Fibroblast of skin of scalp (primary cell): ENCODE results near the gene KMT2C.
"Not testable (repeated sequence)": the region's sequence is repeated elsewhere in the genome, so short reads cannot be mapped to it uniquely, and the experiment has no call there.

ENCODE experiments used
- DNase-seq: peaks from one replicate; pipeline ENCODE4 v3.0.0-alpha.2; 2013

KMT2C gene

DNA sequence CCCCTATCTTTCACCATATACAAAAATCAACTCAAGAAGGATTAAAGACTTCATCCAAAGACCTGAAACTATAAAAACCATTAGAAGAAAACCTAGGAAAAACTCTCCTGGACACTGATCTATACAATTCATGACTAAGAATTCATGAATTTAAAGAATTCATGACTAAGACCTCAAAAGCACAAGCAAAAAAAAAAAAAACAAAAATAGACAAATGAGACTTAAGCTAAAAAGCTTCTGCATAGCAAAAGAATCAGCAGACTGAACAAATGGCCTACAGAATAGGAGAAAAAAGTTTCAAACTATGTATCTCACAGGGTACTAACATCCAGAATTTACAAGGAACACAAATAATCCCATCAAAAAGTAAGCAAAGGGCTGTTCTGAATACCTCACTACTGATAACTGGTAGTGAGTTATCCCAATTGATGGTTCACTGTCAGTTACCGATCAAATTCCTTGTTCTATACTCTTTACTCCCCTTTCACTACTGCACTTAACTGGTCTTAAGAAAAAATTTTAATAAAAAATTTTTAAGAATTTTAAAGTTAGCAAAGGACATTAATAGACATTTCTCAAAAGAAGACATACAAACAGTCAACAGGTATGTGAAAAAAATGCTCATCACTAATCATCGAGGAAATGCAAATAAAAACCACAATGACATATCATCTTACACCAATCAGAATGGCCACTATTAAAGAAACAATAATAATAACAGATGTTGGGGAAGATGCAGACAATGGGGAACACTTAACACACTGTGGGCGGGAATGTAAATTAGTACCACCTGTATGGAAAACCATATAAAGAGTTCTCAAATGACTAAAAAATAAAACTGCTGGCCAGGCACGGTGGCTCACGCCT, 33.2 kb downstream of the KMT2C start:
- peak; percentile 55 for DNase-seq

GRCh38 chr7:152399344-152399743, 36.5 kb downstream of the KMT2C start:
- no peak for DNase-seq

DNA sequence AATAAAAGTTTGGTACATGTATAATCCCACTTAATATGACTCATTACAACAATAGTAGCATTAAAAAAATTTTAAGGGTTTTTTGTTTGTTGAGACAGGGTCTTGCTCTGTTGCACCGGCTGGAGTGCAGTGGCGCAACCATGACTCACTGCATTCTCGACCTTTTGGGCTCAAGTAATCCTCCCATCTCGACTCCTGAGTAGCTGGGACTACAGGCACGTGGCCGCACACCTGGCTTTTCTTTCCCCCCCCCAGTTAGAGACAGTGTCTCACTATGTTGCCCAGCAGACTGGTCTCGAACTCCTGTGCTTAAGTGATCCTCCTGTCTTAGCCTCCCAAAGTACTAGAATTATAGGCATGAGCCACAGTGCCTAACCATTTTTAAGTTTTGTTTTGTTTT, 40.7 kb downstream of the KMT2C start:
- peak; percentile 45 for DNase-seq

DNA sequence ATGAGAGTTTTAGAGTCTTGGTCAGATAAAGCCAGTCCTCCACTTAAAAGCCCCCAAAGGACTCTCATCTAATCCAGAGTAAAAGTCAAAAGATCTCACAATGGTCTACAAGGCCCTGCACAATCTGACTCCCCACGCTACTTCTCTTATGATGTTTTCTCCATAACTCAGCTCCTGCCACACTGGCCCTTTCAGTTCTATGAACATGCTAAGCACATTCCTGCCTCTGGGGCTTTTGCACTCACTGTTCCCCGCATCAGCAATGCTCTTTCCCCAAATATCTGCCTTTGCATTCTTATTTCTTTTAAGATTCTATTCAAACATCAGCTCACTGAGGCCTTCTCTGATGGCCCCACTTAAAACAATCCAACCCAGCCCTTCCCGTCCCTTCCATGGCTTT, 41.6 kb downstream of the KMT2C start:
- DNase-seq = peak; percentile 66

DNA sequence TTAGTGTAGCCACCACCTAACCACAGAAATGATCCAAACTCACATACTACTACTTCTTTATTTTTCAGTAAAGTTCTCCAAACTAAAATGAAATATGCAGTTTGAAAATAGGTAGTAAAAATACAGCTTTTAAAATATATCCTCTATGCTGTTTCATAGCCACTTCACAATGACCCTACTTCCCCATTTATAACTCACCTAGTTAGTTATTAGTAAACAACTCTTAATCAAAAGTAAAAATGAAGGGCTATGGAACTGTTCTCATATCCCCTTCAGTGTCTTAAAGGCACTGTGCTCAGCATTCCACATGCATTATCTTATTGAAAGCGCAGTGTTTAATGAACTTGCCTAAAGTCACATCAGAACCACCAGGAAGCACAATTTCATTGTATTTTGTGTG, 43.5 kb downstream of the KMT2C start:
- no peak for DNase-seq

GRCh38 chr7:152386136-152386764, 49.6 kb downstream of the KMT2C start:
- not testable (repeated sequence) for DNase-seq

DNA sequence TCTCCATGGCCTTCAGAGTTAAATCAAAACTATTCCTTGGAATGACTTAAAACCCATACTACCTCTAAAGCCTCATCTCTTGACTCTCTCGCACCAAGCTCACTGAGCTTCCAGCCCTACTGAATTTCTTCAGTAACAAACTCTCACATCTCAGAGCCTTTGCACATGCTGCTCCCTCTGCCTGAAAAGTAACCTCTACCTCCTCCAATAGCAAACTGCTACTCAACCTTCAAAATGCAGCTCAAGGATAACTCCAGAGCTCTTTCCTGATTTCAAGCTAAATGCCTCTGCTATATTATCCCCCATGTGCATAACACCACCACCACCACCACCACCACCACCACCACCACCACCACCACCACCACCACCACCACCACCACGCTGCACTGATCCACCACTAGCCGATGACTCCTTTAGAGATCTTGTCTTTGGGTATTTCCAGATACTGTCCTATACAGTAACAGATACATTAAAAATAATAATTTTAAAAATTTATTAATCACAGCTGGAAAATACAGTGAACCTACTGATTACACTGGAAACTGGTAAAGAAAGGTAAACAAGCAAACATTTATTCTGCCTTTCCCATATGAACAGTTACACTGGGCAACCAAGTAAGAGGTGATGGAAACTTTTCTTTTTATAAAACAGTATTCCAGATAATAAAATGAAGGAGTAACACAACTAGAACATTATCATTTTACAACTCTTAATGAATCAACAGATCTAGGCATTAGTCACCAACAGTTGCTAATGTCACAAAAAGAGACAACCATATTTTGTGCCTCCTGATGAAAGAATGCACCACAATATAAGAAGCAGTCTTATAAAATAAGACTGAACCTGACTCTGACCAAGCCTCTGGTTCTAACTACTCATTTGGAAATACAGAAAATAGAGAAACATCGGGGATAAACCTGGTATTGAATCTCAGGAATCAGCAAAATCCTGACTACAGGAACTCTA, 51.3 kb downstream of the KMT2C start:
- DNase-seq = not testable (repeated sequence)

- DNase-seq = peak; percentile 86
Measured at GRCh38 chr7:152383341-152384234, 52.2 kb downstream of the KMT2C start.

DNA sequence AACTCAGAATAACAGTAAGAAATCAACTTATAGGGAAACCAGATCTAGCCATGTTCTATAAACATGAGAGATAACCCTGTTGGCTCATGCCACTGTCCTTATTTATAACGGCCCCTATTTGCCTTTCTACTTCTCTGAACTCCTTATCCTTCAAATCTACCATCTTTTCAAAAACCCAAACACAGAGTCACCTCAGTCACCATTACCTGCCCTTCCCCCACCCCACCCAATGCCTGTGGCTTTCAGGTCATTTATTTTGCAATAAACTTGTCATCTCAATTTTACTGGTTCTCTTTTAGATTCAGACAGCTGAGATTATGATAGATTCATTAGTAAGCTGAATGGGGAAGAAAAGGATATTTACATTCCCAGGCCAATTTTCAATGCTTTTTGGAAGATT, 53.6 kb downstream of the KMT2C start:
- no peak for DNase-seq

GRCh38 chr7:152380931-152381578, 54.7 kb downstream of the KMT2C start:
- DNase-seq = peak; percentile 33

DNA sequence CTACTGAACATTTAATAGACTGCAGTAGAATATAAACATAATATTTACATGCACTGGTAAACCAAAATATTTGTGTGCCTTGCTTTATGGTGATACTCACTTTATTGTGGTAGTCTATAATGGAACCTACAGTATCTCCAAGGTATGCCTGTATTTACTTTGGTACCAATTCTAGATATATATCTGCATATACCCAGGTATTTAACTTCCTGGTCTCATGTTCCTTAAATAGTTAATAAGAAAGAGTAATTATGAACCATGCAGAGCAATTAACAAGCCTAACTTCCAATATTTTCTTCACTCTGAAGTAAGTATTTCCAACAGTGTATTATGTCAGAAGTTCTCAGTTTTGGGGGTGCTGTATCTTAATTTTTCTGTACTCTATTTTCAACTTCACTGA, 57.3 kb downstream of the KMT2C start:
- not testable (repeated sequence) for DNase-seq

DNA sequence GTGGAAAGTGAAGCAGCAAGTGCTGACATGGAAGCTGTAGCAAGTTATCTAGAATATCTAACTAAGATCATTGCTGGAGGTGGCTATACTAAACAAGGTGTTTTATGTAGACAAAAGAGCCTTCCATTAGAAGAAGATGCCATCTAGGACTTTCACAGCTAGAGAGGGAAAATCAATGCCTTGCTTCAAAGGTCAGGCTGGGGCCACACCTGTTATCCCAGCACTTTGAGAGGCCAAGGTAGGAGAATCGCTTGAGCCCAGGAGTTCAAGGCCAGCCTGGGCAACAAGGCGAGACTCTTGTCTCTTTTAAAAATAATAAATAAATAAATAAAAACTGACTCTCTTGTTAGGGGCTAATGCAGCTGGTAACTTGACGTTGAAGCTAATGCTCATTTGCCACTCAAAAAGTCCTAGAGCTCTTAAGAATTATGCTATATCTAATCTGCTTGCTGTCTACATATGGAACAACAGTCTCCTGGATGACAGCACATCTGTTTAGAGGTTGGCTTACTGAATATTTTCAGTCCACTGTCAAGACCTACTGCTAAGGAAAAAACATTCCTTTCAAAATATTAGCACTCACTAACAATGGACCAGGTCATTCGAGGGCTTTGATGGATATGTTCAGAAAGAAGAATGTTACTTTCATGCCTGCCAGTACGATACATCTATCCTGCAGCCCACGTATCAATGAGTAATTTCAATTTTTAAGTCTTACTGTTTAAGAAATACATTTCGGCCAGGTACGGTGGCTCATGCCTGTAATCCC, 58.9 kb downstream of the KMT2C start:
- DNase-seq = not testable (repeated sequence)

DNA sequence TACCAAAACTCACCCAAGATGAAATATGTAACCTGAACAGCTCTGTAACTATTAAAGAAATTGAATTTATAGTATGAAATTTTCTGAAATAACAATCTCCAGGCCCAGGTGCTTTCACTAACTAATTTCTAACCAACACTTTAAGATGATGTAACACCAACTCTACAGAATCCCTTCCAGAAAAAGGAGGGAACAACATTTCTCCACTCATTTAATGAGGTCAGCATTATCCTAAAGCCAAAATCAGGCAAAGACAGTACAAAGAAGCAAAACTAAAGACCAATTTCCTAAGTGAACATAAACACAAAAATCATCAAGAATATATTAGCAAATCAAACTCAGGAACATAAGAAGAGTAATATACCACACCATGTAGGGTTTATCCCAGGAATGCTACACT, 65.5 kb downstream of the KMT2C start:
- DNase-seq = no peak

GRCh38 chr7:152369518-152369917, 66.3 kb downstream of the KMT2C start:
- no peak for DNase-seq

DNA sequence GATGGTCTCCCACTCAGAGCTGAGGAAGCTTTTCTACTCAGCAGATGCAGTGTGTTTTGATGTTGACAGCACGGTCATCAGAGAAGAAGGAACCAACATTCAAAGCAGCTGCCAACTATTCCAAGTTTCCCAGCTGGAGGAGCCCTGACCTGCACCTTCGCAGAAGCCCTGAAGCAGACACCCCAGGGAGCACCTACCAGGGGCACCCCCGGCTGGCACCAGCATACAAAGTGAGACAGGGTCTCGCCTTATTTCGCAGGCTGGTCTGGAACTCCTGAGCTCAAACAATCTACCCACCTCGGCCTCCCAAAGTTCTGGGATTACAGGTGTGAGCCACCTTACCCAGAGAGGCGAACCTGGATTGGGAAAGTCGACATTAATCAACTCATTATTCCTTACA, 68.6 kb downstream of the KMT2C start:
- DNase-seq = no peak

- no peak for DNase-seq
Measured at GRCh38 chr7:152366662-152367061, 69.1 kb downstream of the KMT2C start.

GRCh38 chr7:152365982-152366603, 69.7 kb downstream of the KMT2C start:
- no peak for DNase-seq

GRCh38 chr7:152363798-152364197, 72.0 kb downstream of the KMT2C start:
- DNase-seq = no peak

DNA sequence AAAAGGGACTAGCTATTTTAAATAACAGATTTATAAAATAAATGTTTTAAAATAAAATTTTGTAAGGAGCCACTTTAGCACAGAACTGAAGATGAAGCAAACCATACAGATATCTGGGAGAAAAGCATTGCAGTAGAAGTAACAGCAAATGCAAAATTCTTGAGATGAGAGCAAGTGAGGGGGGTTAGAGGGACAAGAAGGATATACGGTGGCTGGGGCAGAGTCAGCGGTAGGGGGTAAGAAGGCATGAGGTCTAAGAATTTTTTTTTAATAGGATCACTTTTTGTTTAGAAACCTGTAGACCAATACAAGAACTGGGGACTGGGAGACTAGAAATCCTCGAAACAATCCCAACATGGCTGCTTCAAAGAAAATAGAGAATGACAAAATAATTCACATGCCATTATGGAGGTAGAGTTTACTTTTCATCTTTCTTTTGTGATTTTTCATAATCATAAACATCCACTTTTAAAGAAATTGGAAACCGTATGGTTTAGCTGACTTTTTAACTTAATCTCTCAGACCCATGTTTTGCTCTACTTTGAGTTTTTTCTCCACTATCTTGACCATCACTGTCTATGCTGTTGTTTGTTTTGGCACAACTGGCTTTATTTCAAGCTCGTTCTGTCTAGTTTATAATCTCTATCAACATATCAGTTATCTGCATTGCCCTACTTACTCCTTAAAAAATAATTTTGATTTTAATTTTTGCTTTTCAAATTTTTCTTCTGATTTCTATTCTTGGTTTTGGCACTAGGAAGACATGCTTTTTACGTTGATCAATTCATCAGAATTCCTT, 73.5 kb downstream of the KMT2C start:
- DNase-seq = no peak
